Tibial artery (tissue), 4 donors: ENCODE data around the gene TYRO3.

Experiments used
- DNase-seq, 2 donors: peaks; one replicate each; pipeline ENCODE4 v3.0.0-alpha.2; 2019
- H3K27ac ChIP-seq, 2 donors: fragments of 200-600 bp; sonication (generic) in 1 of 2; 1 replicate in 1 of 2; 2 replicates in 1 of 2; pipeline ENCODE4 v1.5.1; 2018 to 2019; ENCODE audit warnings: mild to moderate bottlenecking in 1 of 2
- H3K27me3 ChIP-seq, 2 donors: fragments of 200-600 bp; sonication (generic) in 1 of 2; one replicate each; pipeline versions ENCODE4 v1.5.1 to v1.6.0; 2016 to 2019
- H3K36me3 ChIP-seq, 3 donors: fragments of 200-600 bp; sonication (generic) in 2 of 3; one replicate each; pipeline ENCODE4 v1.5.1; 2016 to 2019; ENCODE audit warnings: mild to moderate bottlenecking in 2 of 3
- H3K4me1 ChIP-seq, 4 donors: fragments of 200-600 bp; sonication (generic) in 2 of 4; 1 replicate in 3 of 4; 2 replicates in 1 of 4; pipeline ENCODE4 v1.5.1; 2016 to 2019
- H3K4me3 ChIP-seq, 2 donors: fragments of 200-600 bp; sonication (generic) in 1 of 2; 1 replicate in 1 of 2; 2 replicates in 1 of 2; pipeline ENCODE4 v1.5.1; 2018 to 2019; ENCODE audit warnings: mild to moderate bottlenecking in 2 of 2
- H3K9me3 ChIP-seq, 3 donors: fragments of 200-600 bp; sonication (generic) in 1 of 3; one replicate each; pipeline ENCODE4 v1.5.1; 2016 to 2019
- CTCF ChIP-seq, 2 experiments: fragments of 200-600 bp in 1 of 2; fragments of 450-650 bp in 1 of 2; IDR thresholded peaks; one replicate each; pipeline ENCODE4 v1.5.1; 2017 to 2019; ENCODE audit warnings: antibody characterized with exemption in 2 of 2, mild to moderate bottlenecking in 1 of 2, moderate library complexity in 1 of 2
- intact Hi-C: fragments of 100-400 bp; cut with DNase I; formaldehyde crosslinking; loops from one replicate; pipeline ENCODE4 v1.15.0; 2023; ENCODE audit warnings: low total_unique reads

Gene TYRO3

GRCh38 chr15:41523097-41523496 is 35.9 kb upstream of the TYRO3 start:
- H3K4me3 ChIP-seq = no peak overlapping the region
- no peaks in the 10 kb centered on the region for H3K4me1 ChIP-seq
- intact Hi-C loops = no loop called here
- H3K36me3 ChIP-seq = peaks cover 23 to 84% (median 52%) of the 10 kb centered on the region in 3 donors
- H3K27ac ChIP-seq = no peak overlapping the region
- DNase-seq = no peak
- H3K27me3 ChIP-seq = no peaks in the 10 kb centered on the region
- TF ChIP-seq CTCF (IDR thresholded peaks at IDR 0.05) = no peak
- H3K9me3 ChIP-seq = no peaks in the 10 kb centered on the region

GRCh38 chr15:41530363-41530956 is 28.6 kb upstream of the TYRO3 start:
- no peaks in the 10 kb centered on the region for H3K27me3 ChIP-seq
- H3K9me3 ChIP-seq = no peaks in the 10 kb centered on the region
- no peak for TF ChIP-seq CTCF (IDR thresholded peaks at IDR 0.05)
- peaks cover 73 to 98% (median 93%) of the 10 kb centered on the region in 3 donors for H3K36me3 ChIP-seq
- intact Hi-C loops = no loop called here
- no peaks in the 10 kb centered on the region for H3K4me1 ChIP-seq
- DNase-seq = no peak
- no peak overlapping the region for H3K4me3 ChIP-seq
- no peak overlapping the region for H3K27ac ChIP-seq

GRCh38 chr15:41535544-41535943 is 23.5 kb upstream of the TYRO3 start:
- H3K4me3 ChIP-seq = no peak overlapping the region

GRCh38 chr15:41536866-41537265 is 22.1 kb upstream of the TYRO3 start:
- no peak overlapping the region for H3K4me3 ChIP-seq
- H3K9me3 ChIP-seq = no peaks in the 10 kb centered on the region
- DNase-seq = no peak
- no peaks in the 10 kb centered on the region for H3K27me3 ChIP-seq
- peaks cover 25 to 53% (median 48%) of the 10 kb centered on the region in 3 donors for H3K36me3 ChIP-seq
- no peak overlapping the region for H3K27ac ChIP-seq
- no peaks in the 10 kb centered on the region for H3K4me1 ChIP-seq
- intact Hi-C loops = no loop called here
- no peak for TF ChIP-seq CTCF (IDR thresholded peaks at IDR 0.05)

More at GRCh38 chr15:41535544-41535943, 23.5 kb upstream of the TYRO3 start:
- no peak overlapping the region for H3K27ac ChIP-seq
- DNase-seq = no peak
- no peak for TF ChIP-seq CTCF (IDR thresholded peaks at IDR 0.05)
- H3K4me1 ChIP-seq = no peaks in the 10 kb centered on the region
- no peaks in the 10 kb centered on the region for H3K27me3 ChIP-seq
- intact Hi-C loops = no loop called here
- no peaks in the 10 kb centered on the region for H3K9me3 ChIP-seq
- H3K36me3 ChIP-seq = peaks cover 36 to 64% (median 57%) of the 10 kb centered on the region in 3 donors

GRCh38 chr15:41543521-41543870 is 15.5 kb upstream of the TYRO3 start:
- peak overlapping the region; percentile 78 to 83 for H3K27ac ChIP-seq
- no peak for TF ChIP-seq CTCF (IDR thresholded peaks at IDR 0.05)
- H3K36me3 ChIP-seq = no peaks in the 10 kb centered on the region
- H3K4me3 ChIP-seq = peak overlapping the region; percentile 68 to 81
- no peaks in the 10 kb centered on the region for H3K27me3 ChIP-seq
- DNase-seq = no peak
- no peaks in the 10 kb centered on the region for H3K9me3 ChIP-seq
- intact Hi-C loops = no loop called here
- H3K4me1 ChIP-seq = peaks cover 0 to 11% (median 5%) of the 10 kb centered on the region in 4 donors

- intact Hi-C loops = no loop called here
- H3K27me3 ChIP-seq = no peaks in the 10 kb centered on the region
- peaks cover 0 to 11% (median 5%) of the 10 kb centered on the region in 4 donors for H3K4me1 ChIP-seq
- TF ChIP-seq CTCF (IDR thresholded peaks at IDR 0.05) = no peak
- DNase-seq = peak in 1 of 2 donors; percentile 43
- H3K36me3 ChIP-seq = no peaks in the 10 kb centered on the region
- H3K4me3 ChIP-seq = peak overlapping the region; percentile 68 to 81
- H3K9me3 ChIP-seq = no peaks in the 10 kb centered on the region
- H3K27ac ChIP-seq = peak overlapping the region in 1 of 2 donors; percentile 83
These were observed 14.4 kb upstream of the TYRO3 start for GRCh38 chr15:41544650-41545015.
